ENCODE data around the gene ELMO1. TPM values are rescaled to one million over a fixed set of nuclear protein-coding genes. Genes with fewer than 3 reads are reported as not detected.

ELMO1 gene
- total and polyA plus RNA-seq, 2 donors from 2014 or later, result 6.0 to 35.4 TPM

GRCh38 chr7:37481722-37482288 lies 33.1 kb upstream of the ELMO1 start:
- Histone ChIP-seq H3K36me3 (ENCODE audit: control insufficient read depth in 2 of 3, insufficient read depth in 3 of 3, low read length in 3 of 3) (no peaks in the 10 kb centered on the region), H3K27ac (ENCODE audit: low read depth in 2 of 2, low read length in 2 of 2) (no peak overlapping the region), H3K27me3 (ENCODE audit: control insufficient read depth, insufficient read depth, low read length) (no peaks in the 10 kb centered on the region), H3K9ac (ENCODE audit: low read length in 3 of 3) (no peak overlapping the region), H3K4me1 (ENCODE audit: control insufficient read depth in 2 of 3, insufficient read depth in 2 of 3, low read depth in 1 of 3, low read length in 3 of 3) (peaks cover 0 to 2% (median 0%) of the 10 kb centered on the region in 3 donors), H3K4me3 (ENCODE audit: low read length in 3 of 3) (no peak overlapping the region), H3K9me3 (ENCODE audit: control insufficient read depth in 2 of 3, insufficient read depth in 1 of 3, low read length in 3 of 3) (no peaks in the 10 kb centered on the region)
- no peak for FAIRE-seq
- no peak for DNase-seq
- no peak for TF ChIP-seq CTCF (IDR thresholded peaks at IDR 0.05; ENCODE audit: borderline replicate concordance, extremely low read depth, insufficient read depth)
- intact Hi-C loops (cut with DNase I), result no loop called here

GRCh38 chr7:37481154-37481553 lies 32.5 kb upstream of the ELMO1 start:
- Histone ChIP-seq H3K27me3 (ENCODE audit: control insufficient read depth, insufficient read depth, low read length) (no peaks in the 10 kb centered on the region), H3K4me1 (ENCODE audit: control insufficient read depth in 2 of 3, insufficient read depth in 2 of 3, low read depth in 1 of 3, low read length in 3 of 3) (peaks cover 0 to 3% (median 0%) of the 10 kb centered on the region in 3 donors), H3K9me3 (ENCODE audit: control insufficient read depth in 2 of 3, insufficient read depth in 1 of 3, low read length in 3 of 3) (no peaks in the 10 kb centered on the region), H3K27ac (ENCODE audit: low read depth in 2 of 2, low read length in 2 of 2) (no peak overlapping the region), H3K9ac (ENCODE audit: low read length in 3 of 3) (no peak overlapping the region), H3K4me3 (ENCODE audit: low read length in 3 of 3) (no peak overlapping the region), H3K36me3 (ENCODE audit: control insufficient read depth in 2 of 3, insufficient read depth in 3 of 3, low read length in 3 of 3) (no peaks in the 10 kb centered on the region)
- no peak for TF ChIP-seq CTCF (IDR thresholded peaks at IDR 0.05; ENCODE audit: borderline replicate concordance, extremely low read depth, insufficient read depth)
- intact Hi-C loops (cut with DNase I), result no loop called here
- DNase-seq (no peak), FAIRE-seq (no peak)

- no peak overlapping the region for H3K9ac ChIP-seq (ENCODE audit: low read length in 3 of 3)
- no peak overlapping the region for H3K27ac ChIP-seq (ENCODE audit: low read depth in 2 of 2, low read length in 2 of 2)
- intact Hi-C loops (cut with DNase I), result no loop called here
These were observed 31.7 kb upstream of the ELMO1 start for GRCh38 chr7:37480041-37481031.

More at GRCh38 chr7:37480041-37481031, 31.7 kb upstream of the ELMO1 start:
- no peaks in the 10 kb centered on the region for H3K36me3 ChIP-seq (ENCODE audit: control insufficient read depth in 2 of 3, insufficient read depth in 3 of 3, low read length in 3 of 3)
- no peaks in the 10 kb centered on the region for H3K9me3 ChIP-seq (ENCODE audit: control insufficient read depth in 2 of 3, insufficient read depth in 1 of 3, low read length in 3 of 3)
- no peaks in the 10 kb centered on the region for H3K27me3 ChIP-seq (ENCODE audit: control insufficient read depth, insufficient read depth, low read length)
- FAIRE-seq (no peak), DNase-seq (no peak)
- no peak overlapping the region for H3K4me3 ChIP-seq (ENCODE audit: low read length in 3 of 3)
- H3K4me1 ChIP-seq (ENCODE audit: control insufficient read depth in 2 of 3, insufficient read depth in 2 of 3, low read depth in 1 of 3, low read length in 3 of 3), result peaks cover 0 to 3% (median 0%) of the 10 kb centered on the region in 3 donors
- TF ChIP-seq CTCF (IDR thresholded peaks at IDR 0.05; ENCODE audit: borderline replicate concordance, extremely low read depth, insufficient read depth), result no peak

Measured in kidney (tissue), 14 donors.